ENCODE results near the gene PSMD6. TPM values are rescaled to one million over a fixed set of nuclear protein-coding genes. Genes with fewer than 3 reads are reported as not detected.

Gene PSMD6
- total and polyA plus RNA-seq, 10 of the 15 experiments (the other 5 are each of a cell fraction or from before 2014, with no cell fraction given), result 68.7 to 199 (median 106) TPM

GRCh38 chr3:64023187-64023860 lies at the start of gene PSMD6 (continued):
- TF ChIP-seq E2F8 (IDR thresholded peaks at IDR 0.05; ENCODE audit: low read depth, partially characterized antibody), result no peak
- TF ChIP-seq NFYA (IDR thresholded peaks at IDR 0.05; ENCODE audit: borderline replicate concordance, low read depth, low read length), result no peak
- TF ChIP-seq STAT3 (IDR thresholded peaks at IDR 0.05; ENCODE audit: low read depth, low read length), result no peak
- no peak for TF ChIP-seq FOXM1 (IDR thresholded peaks at IDR 0.05; ENCODE audit: low read depth, low read length)
- no peak for TF ChIP-seq ZZZ3 (IDR thresholded peaks at IDR 0.05; ENCODE audit: control insufficient read depth, insufficient read length, low read depth)
- no peak for TF ChIP-seq CHD4 (IDR thresholded peaks at IDR 0.05)
- peak; percentile 50; the same call in 1 of the 2 replicates for TF ChIP-seq NBN (IDR thresholded peaks at IDR 0.05)
- no peak for TF ChIP-seq MTA2 (IDR thresholded peaks at IDR 0.05; ENCODE audit: low read depth)
- peak; percentile 81 for TF ChIP-seq YY1 (IDR thresholded peaks at IDR 0.05; ENCODE audit: low read depth, low read length)
- no peak for TF ChIP-seq PRDM15 (CRISPR knock-in tag; IDR thresholded peaks at IDR 0.05)
- no peak for TF ChIP-seq SREBF2 (IDR thresholded peaks at IDR 0.05; ENCODE audit: low read length)
- TF ChIP-seq HCFC1 (IDR thresholded peaks at IDR 0.05; ENCODE audit: low read length), result peak; percentile 77
- TF ChIP-seq SPI1 (IDR thresholded peaks at IDR 0.05; ENCODE audit: borderline replicate concordance, insufficient read depth, low read depth, low read length), result 0 out of 2 replicates have a peak, but pooled peaks have one; percentile 17
- peak; percentile 95 for TF ChIP-seq LARP7 (IDR thresholded peaks at IDR 0.05)
- peak; percentile 77 for TF ChIP-seq ZBTB11 (CRISPR knock-in tag; IDR thresholded peaks at IDR 0.05)
- TF ChIP-seq IKZF1 (conservative IDR thresholded peaks at IDR 0.05), result peak; percentile 93
- TF ChIP-seq SMAD5 (IDR thresholded peaks at IDR 0.05; ENCODE audit: low read depth), result no peak; the same call in 1 of the 2 replicates
- no peak for TF ChIP-seq ZNF217 (IDR thresholded peaks at IDR 0.05)
- TF ChIP-seq RCOR1 (conservative IDR thresholded peaks at IDR 0.05; ENCODE audit: low read depth, low read length), result no peak
- no peak for TF ChIP-seq ZBTB33 (IDR thresholded peaks at IDR 0.05)
